ENCODE results near the gene VSTM2L. TPM values are rescaled to one million over a fixed set of nuclear protein-coding genes. Genes with fewer than 3 reads are reported as not detected.

Gene VSTM2L
- total RNA-seq, 1 donor from 2014 or later = 6.2 TPM

- TF ChIP-seq CTCF (IDR thresholded peaks at IDR 0.05; ENCODE audit: unreplicated experiment) = no peak
These were observed 4.5 kb upstream of the VSTM2L start for GRCh38 chr20:37898233-37899104.

GRCh38 chr20:37899105-37900045, 3.6 kb upstream of the VSTM2L start:
- Mint-ChIP-seq H3K4me3 (ENCODE audit: low read depth) (no peak overlapping the region), H3K9me3 (ENCODE audit: low read depth) (no peaks in the 10 kb centered on the region), H3K27me3 (peaks cover 42% of the 10 kb centered on the region), H3K27ac (no peak overlapping the region), H3K4me1 (ENCODE audit: low read depth) (peaks cover 7% of the 10 kb centered on the region), H3K36me3 (ENCODE audit: insufficient read depth) (no peaks in the 10 kb centered on the region)
- DNase-seq (ENCODE audit: low spot score, unreplicated experiment) = no peak
- no peak for TF ChIP-seq CTCF (IDR thresholded peaks at IDR 0.05; ENCODE audit: unreplicated experiment)

More at GRCh38 chr20:37898233-37899104, 4.5 kb upstream of the VSTM2L start:
- Mint-ChIP-seq H3K36me3 (ENCODE audit: insufficient read depth) (no peaks in the 10 kb centered on the region), H3K4me3 (ENCODE audit: low read depth) (no peak overlapping the region), H3K4me1 (ENCODE audit: low read depth) (peaks cover 3% of the 10 kb centered on the region), H3K27ac (no peak overlapping the region), H3K9me3 (ENCODE audit: low read depth) (no peaks in the 10 kb centered on the region), H3K27me3 (peaks cover 33% of the 10 kb centered on the region)
- DNase-seq (ENCODE audit: low spot score, unreplicated experiment) = no peak

- peaks cover 7% of the 10 kb centered on the region for H3K4me1 Mint-ChIP-seq (ENCODE audit: low read depth)
- no peak for DNase-seq (ENCODE audit: low spot score, unreplicated experiment)
- no peak for TF ChIP-seq CTCF (IDR thresholded peaks at IDR 0.05; ENCODE audit: unreplicated experiment)
- H3K4me3 Mint-ChIP-seq (ENCODE audit: low read depth) = no peak overlapping the region
- no peaks in the 10 kb centered on the region for H3K9me3 Mint-ChIP-seq (ENCODE audit: low read depth)
- H3K27ac Mint-ChIP-seq = no peak overlapping the region
- H3K27me3 Mint-ChIP-seq = peaks cover 55% of the 10 kb centered on the region
- H3K36me3 Mint-ChIP-seq (ENCODE audit: insufficient read depth) = no peaks in the 10 kb centered on the region
These were observed 1.7 kb upstream of the VSTM2L start for GRCh38 chr20:37901240-37901639.

DNA sequence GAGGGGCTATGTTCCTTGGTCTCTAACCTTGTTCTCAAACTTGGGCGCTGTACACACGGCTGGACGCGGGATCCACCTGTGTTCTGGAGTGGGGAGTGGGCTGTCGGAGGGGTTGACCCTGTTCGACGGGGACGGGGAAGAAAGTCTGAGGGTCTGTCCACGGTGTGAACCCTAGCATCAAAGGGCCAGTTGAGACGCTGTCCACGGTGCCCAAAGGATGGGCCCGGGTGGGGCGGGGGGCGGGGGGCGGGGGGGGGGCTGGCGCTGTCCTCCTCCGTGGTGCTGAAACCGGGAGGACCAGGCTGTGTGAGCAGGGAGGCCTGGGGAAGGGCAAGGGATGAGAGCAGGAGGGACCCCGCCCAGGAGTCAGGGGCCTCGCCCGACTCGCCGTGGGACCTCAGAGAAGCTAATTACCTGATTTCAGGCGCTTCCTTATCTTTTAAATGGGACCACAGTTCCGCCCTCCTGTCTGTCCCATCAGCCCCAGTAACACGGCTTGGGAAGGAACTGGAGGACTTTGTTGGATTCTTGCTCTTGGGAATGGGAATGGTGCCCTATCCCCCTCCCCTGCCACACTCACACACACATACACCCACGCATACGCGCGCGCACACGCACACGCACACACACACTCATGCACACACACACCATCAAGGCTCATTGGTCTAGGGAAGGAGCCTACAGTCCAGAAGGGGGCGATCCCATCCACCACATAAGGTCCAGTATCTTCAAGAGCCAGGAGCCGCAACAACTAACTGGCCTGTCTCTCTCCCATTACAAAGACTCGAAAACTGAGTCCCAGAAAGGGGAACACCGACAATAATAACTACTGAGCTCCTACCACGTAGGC, 1.0 kb upstream of the VSTM2L start:
- Mint-ChIP-seq H3K9me3 (ENCODE audit: low read depth) (no peaks in the 10 kb centered on the region), H3K27ac (peak overlapping the region; percentile 62), H3K36me3 (ENCODE audit: insufficient read depth) (no peaks in the 10 kb centered on the region), H3K27me3 (peaks cover 60% of the 10 kb centered on the region), H3K4me1 (ENCODE audit: low read depth) (peaks cover 7% of the 10 kb centered on the region), H3K4me3 (ENCODE audit: low read depth) (peak overlapping the region; percentile 68)
- peak; percentile 33 for DNase-seq (ENCODE audit: low spot score, unreplicated experiment)
- peak; percentile 42 for TF ChIP-seq CTCF (IDR thresholded peaks at IDR 0.05; ENCODE audit: unreplicated experiment)
